Retinal pigment epithelial cell (primary cell): ENCODE results near the gene FAM120C.

Source experiments
- DNase-seq: peaks from one replicate; pipeline ENCODE4 v3.0.0-alpha.2; 2010; ENCODE audit warnings: low read depth
- H3K4me3 ChIP-seq: 2 replicates; pipeline ENCODE4 v1.5.1; 2011; ENCODE audit warnings: mild to moderate bottlenecking, low read length, control low read depth, moderate library complexity
- TF ChIP-seq, protein P1 (sequence below): conservative IDR thresholded peaks from 2 replicates; pipeline ENCODE4 v1.5.1; 2011; ENCODE audit warnings: low read depth, low read length, control low read depth, inconsistent platforms

Gene FAM120C

DNA sequence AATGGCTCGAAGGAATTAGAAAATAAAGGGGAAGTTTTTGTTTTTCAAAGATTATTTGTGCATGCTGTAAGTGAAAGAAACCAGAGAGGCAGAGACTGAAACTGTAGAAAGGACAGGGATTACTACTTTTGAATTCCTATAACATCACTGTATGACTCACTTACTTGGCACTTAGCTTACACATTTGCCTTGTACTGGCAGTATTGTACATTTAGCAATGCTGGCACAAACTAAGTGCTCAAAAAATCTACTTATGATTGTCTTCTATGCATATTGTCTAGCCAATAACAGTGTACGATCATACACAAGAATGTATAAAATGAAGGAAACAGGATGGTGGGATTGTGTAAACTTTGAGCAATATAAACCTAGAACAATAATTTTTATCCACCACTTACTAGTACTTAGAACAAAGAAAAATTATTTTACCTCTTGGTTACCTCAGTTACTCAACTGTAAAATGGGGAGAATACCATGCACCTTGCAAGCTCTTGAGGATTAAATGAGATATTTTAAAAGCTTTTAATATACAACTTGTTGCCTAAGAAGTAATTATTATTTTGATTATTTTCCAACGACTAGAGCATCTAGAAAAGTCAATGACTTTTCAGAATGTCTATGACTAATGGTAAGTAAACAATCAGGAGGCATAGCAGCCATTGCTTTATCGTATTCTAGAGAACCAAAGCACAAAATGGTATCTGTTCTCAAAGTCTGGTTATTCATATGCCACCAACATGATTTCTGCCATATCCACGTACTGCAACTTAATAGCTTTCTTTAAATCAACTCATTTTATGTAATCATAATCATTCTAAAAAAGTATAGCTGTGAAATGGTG is 4.7 kb downstream of the FAM120C start:
- TF ChIP-seq, protein P1, sequence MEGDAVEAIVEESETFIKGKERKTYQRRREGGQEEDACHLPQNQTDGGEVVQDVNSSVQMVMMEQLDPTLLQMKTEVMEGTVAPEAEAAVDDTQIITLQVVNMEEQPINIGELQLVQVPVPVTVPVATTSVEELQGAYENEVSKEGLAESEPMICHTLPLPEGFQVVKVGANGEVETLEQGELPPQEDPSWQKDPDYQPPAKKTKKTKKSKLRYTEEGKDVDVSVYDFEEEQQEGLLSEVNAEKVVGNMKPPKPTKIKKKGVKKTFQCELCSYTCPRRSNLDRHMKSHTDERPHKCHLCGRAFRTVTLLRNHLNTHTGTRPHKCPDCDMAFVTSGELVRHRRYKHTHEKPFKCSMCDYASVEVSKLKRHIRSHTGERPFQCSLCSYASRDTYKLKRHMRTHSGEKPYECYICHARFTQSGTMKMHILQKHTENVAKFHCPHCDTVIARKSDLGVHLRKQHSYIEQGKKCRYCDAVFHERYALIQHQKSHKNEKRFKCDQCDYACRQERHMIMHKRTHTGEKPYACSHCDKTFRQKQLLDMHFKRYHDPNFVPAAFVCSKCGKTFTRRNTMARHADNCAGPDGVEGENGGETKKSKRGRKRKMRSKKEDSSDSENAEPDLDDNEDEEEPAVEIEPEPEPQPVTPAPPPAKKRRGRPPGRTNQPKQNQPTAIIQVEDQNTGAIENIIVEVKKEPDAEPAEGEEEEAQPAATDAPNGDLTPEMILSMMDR, result no peak
- peak; percentile 48 for DNase-seq
- H3K4me3 ChIP-seq, result no peak overlapping the region

DNA sequence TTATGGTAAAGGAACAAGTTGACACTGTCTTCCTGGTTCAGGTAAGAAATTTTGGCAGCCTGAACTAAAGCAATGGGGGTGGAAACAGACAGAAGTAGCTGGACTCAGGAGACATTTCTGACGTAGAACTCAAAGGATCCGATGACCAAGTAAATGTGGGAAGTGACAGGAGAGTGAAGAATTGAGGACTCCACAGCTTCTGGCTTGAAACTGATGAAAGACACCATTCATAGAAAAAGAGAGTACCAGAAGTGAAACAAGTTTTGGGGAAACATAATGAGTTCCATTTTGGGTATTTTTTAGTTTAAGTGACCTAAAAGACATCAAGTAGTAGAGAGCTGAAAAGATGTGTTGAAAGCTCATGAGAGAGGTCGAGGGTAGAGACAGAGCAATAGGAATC is 5.7 kb downstream of the FAM120C start:
- TF ChIP-seq, protein P1, result no peak
- no peak for DNase-seq
- no peak overlapping the region for H3K4me3 ChIP-seq

DNA sequence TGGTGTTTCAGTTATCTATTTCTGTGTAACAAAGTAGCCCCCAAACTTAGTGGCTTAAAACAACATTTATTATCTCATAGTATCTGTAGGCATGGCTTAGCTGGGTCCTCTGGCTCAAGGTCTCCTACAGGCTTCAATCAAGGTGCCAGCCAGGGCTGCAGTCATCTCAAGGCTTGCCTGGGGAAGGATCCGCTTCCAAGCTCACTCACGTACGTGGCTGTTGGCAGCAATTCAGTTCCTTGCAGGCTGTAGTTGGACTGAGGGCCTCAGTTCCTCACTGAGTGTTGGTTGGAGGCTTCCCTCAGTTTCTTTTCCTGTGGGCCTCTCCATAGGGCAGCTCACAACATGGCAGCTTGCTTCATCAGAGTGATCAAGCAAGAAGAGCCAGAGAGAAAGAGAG is 9.3 kb downstream of the FAM120C start:
- TF ChIP-seq, protein P1, result no peak
- no peak for DNase-seq
- no peak overlapping the region for H3K4me3 ChIP-seq

DNA sequence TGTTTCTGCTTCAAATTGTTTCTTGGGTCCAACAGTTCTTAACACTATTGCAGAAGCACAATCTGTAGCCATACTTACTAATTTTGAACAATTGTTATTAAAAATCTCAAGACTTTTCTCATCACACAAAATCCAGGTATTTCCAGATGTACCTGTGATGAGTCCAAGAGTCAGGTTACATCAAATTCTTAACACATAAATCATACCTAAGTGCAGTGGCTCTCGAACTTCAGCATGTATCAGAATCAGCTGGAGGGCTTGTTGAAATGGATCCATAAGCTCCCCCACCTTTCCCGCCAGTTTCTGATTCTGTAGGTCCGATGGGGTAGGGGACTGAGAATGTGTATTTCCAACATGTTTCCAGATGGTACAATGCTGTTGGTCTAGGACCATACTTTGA is 10.6 kb downstream of the FAM120C start:
- DNase-seq, result no peak
- H3K4me3 ChIP-seq, result no peak overlapping the region
- TF ChIP-seq, protein P1, result no peak

DNA sequence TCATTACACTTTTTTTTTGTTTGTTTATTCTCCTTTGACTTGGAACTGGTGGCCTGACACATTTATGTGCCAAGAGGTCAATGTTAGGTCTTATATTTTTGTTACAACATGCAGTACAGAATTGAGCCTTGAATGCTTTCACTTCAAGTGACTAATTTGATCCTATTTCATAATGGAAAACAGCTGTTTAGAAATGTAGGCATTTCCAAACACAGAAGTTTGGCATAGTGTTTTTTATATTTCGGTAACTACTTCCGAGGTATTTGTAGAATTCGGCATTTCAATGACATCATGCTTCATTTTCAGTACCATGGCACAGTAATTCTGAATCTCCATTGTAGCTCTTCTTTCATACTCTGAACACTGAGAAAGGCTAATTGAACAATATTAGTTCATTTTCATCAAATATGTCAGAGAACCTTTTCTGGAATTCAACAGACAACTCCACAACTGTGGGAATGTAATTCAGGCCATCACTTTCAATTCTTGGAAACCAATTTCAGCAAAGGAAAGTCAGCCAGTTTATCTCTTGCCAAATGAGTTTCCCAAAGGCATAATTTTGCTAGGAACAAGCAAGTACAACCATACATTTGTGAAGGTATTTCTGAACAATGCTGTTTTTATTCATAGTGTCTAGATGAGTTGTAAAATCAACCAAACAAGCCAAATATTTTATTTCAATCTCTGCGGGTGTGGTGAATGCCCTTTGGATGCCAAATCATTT is 11.4 kb downstream of the FAM120C start:
- DNase-seq, result no peak

DNA sequence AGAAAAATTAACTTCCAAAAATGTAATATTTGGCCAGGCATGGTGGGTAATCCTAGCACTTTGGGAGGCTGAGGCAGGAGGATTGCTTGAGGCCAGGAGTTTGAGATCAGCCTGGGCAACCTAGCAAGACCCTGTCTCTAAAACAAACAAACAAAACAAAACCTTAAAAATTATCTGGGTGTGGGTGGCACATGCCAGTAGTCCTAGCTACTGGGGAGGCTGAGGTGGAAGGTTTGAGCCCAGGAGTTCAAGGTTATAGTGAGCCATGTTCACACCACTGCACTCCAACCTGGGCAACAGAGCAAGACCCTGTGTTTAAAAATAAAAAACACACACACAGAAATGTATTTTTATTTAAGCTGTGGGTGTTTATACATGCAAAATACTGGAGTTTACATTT is 12.0 kb downstream of the FAM120C start:
- DNase-seq, result no peak
- H3K4me3 ChIP-seq, result no peak overlapping the region
- TF ChIP-seq, protein P1, result no peak

More for the DNA sequence above, 11.4 kb downstream of the FAM120C start:
- H3K4me3 ChIP-seq, result no peak overlapping the region
- TF ChIP-seq, protein P1, result no peak

DNA sequence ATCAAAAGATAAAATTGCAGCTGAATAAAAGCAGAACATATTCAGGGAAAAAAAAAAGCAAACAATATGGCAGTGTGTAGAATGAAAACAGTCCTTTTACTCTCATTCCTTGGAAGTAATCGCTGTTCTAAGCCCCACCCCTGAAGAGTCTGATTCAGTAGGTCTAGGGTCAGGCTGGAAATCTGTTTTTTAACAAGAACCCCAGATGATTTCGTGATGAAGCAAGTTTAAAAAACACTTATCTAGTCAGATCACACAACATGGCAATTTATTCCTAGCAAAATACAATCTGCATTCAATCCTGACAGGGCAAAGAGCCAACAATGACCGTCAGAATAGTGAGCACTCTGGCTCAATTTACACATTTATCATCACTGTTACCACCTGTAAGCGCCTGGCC is 16.1 kb downstream of the FAM120C start:
- DNase-seq, result no peak
- TF ChIP-seq, protein P1, result no peak
- no peak overlapping the region for H3K4me3 ChIP-seq
